GM23248 (cell line): ENCODE measurements around the gene PPCDC.

Experiments used
- EZH2 ChIP-seq: fragments of 200-600 bp; sonication (generic); IDR thresholded peaks from 2 replicates; pipeline ENCODE4 v1.6.1; 2018; ENCODE audit warnings: antibody characterized with exemption, mild to moderate bottlenecking; ENCODE audit not compliant: insufficient read depth, poor library complexity, severe bottlenecking
- EZH2phosphoT487 ChIP-seq: fragments of 200-600 bp; sonication (generic); IDR thresholded peaks from 2 replicates; pipeline ENCODE4 v1.6.1; 2018; ENCODE audit warnings: antibody characterized with exemption, moderate library complexity, mild to moderate bottlenecking, low read depth; ENCODE audit not compliant: insufficient read depth

DNA sequence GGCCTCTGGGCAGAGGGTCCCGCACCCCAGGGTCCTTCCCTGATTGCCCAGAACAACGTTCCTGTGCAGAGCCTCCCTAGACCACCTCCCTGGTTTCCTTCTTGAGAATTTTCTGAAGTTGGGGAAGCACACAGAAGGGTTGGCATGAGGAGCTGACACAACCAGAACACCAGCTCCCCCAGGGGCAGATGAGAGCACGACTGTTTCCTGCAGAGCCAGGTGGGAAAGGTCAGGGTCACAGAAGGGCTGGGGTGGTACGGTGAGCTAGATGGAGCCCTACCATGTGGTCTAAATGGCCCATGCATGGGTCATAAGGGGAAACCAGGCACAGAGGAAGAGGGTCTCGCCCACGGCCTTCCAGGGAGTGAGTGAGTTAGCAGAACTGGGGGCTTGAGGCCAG lies 10.4 kb downstream of the PPCDC start:
- no peak for TF ChIP-seq EZH2
- TF ChIP-seq EZH2phosphoT487: no peak
